ENCODE data around the gene CHAC2.
"Not testable (repeated sequence)": the region's sequence is repeated elsewhere in the genome, so short reads cannot be mapped to it uniquely, and the experiment has no call there.

The CHAC2 gene

DNA sequence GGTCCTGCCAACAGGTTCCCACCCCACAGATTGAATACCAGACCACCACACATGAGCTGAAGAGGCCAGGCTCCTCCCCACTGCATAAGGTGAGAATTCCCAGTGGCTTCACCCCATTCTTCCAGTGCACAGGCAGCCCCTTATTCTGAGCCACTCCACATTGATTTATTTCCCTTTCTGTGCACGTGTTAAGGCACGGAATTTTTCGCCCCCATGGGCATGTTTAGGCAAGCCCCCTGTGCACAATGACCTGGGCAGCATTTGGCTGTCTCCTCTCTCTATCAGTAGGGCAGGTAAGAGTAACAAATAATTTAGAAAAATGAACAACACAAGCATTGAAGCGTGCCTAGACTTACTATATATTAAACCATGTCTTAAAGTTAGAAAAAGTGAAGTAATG, 15.2 kb upstream of the CHAC2 start:
- H2AFZ ChIP-seq (ENCODE audit: low read length), result no peak overlapping the region
- no peak overlapping the region for H3K9ac ChIP-seq (ENCODE audit: low read length)
- no peaks in the 10 kb centered on the region for H4K20me1 ChIP-seq (ENCODE audit: insufficient read depth, low read length)
- H3K4me3 ChIP-seq (ENCODE audit: low read depth, low read length, poor library complexity, severe bottlenecking), result no peak overlapping the region
- H3K27me3 ChIP-seq (ENCODE audit: insufficient read depth, low read length), result no peaks in the 10 kb centered on the region
- TF ChIP-seq EZH2 (IDR thresholded peaks at IDR 0.05; ENCODE audit: borderline replicate concordance, low read length), result no peak
- TF ChIP-seq, protein P1, sequence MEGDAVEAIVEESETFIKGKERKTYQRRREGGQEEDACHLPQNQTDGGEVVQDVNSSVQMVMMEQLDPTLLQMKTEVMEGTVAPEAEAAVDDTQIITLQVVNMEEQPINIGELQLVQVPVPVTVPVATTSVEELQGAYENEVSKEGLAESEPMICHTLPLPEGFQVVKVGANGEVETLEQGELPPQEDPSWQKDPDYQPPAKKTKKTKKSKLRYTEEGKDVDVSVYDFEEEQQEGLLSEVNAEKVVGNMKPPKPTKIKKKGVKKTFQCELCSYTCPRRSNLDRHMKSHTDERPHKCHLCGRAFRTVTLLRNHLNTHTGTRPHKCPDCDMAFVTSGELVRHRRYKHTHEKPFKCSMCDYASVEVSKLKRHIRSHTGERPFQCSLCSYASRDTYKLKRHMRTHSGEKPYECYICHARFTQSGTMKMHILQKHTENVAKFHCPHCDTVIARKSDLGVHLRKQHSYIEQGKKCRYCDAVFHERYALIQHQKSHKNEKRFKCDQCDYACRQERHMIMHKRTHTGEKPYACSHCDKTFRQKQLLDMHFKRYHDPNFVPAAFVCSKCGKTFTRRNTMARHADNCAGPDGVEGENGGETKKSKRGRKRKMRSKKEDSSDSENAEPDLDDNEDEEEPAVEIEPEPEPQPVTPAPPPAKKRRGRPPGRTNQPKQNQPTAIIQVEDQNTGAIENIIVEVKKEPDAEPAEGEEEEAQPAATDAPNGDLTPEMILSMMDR (IDR thresholded peaks at IDR 0.05; ENCODE audit: low read length), result no peak
- peaks cover 4% of the 10 kb centered on the region; the same call in 1 of the 2 replicates for H3F3A ChIP-seq (ENCODE audit: insufficient read depth, low read length)
- no peak overlapping the region for H3K4me2 ChIP-seq (ENCODE audit: low read length)
- H3K27ac ChIP-seq (ENCODE audit: low read depth, low read length, poor library complexity, severe bottlenecking), result no peak overlapping the region
- H3K36me3 ChIP-seq (ENCODE audit: insufficient read depth, low read length), result peaks cover 45% of the 10 kb centered on the region
- H3K9me2 ChIP-seq (ENCODE audit: low read depth, low read length), result no peaks in the 10 kb centered on the region
- H3K79me2 ChIP-seq (ENCODE audit: insufficient read depth, low read length), result no peaks in the 10 kb centered on the region
- H3K9me3 ChIP-seq (ENCODE audit: low read length), result no peaks in the 10 kb centered on the region
- H3K4me1 ChIP-seq (ENCODE audit: insufficient read depth, low read length, severe bottlenecking), result no peaks in the 10 kb centered on the region

DNA sequence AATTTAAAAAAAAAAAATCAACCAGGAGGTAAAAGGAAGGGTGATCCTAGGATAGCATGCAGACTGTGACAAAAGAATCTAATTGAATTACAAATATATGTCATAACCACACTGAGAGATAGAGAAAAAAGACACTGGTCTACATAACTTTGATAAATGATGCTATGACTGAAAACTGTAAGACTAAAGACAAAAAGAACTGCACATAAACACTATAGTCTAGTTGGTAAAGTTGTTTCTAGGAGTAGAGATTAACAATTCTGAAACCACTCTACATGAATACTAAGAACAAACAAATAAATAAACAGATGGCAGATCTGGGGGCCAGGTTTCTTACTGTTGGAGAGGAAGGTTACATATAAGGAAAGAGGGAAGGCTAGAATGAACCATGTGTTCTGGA, 14.6 kb upstream of the CHAC2 start:
- H3K27me3 ChIP-seq (ENCODE audit: insufficient read depth, low read length), result no peaks in the 10 kb centered on the region
- no peak for TF ChIP-seq EZH2 (IDR thresholded peaks at IDR 0.05; ENCODE audit: borderline replicate concordance, low read length)
- TF ChIP-seq, protein P1 (IDR thresholded peaks at IDR 0.05; ENCODE audit: low read length), result no peak

GRCh38 chr2:53755121-53755520, 12.5 kb upstream of the CHAC2 start:
- Histone ChIP-seq H3K4me1 (ENCODE audit: insufficient read depth, low read length, severe bottlenecking) (no peaks in the 10 kb centered on the region), H3K4me2 (ENCODE audit: low read length) (no peak overlapping the region), H3K79me2 (ENCODE audit: insufficient read depth, low read length) (no peaks in the 10 kb centered on the region), H3F3A (ENCODE audit: insufficient read depth, low read length) (peaks cover 4% of the 10 kb centered on the region; the same call in 1 of the 2 replicates), H3K9me2 (ENCODE audit: low read depth, low read length) (no peaks in the 10 kb centered on the region), H3K4me3 (ENCODE audit: low read depth, low read length, poor library complexity, severe bottlenecking) (no peak overlapping the region), H3K9me3 (ENCODE audit: low read length) (no peaks in the 10 kb centered on the region), H4K20me1 (ENCODE audit: insufficient read depth, low read length) (no peaks in the 10 kb centered on the region), H3K36me3 (ENCODE audit: insufficient read depth, low read length) (peaks cover 22% of the 10 kb centered on the region), H3K9ac (ENCODE audit: low read length) (no peak overlapping the region), H2AFZ (ENCODE audit: low read length) (no peak overlapping the region), H3K27ac (ENCODE audit: low read depth, low read length, poor library complexity, severe bottlenecking) (no peak overlapping the region), H3K27me3 (ENCODE audit: insufficient read depth, low read length) (no peaks in the 10 kb centered on the region)
- TF ChIP-seq EZH2 (IDR thresholded peaks at IDR 0.05; ENCODE audit: borderline replicate concordance, low read length), result no peak

More for the DNA sequence above, 14.6 kb upstream of the CHAC2 start:
- Histone ChIP-seq H3K27ac (ENCODE audit: low read depth, low read length, poor library complexity, severe bottlenecking) (no peak overlapping the region), H3K4me3 (ENCODE audit: low read depth, low read length, poor library complexity, severe bottlenecking) (no peak overlapping the region), H3K9ac (ENCODE audit: low read length) (no peak overlapping the region), H4K20me1 (ENCODE audit: insufficient read depth, low read length) (no peaks in the 10 kb centered on the region), H2AFZ (ENCODE audit: low read length) (no peak overlapping the region), H3K9me2 (ENCODE audit: low read depth, low read length) (no peaks in the 10 kb centered on the region), H3K9me3 (ENCODE audit: low read length) (no peaks in the 10 kb centered on the region), H3K4me2 (ENCODE audit: low read length) (no peak overlapping the region), H3K79me2 (ENCODE audit: insufficient read depth, low read length) (no peaks in the 10 kb centered on the region), H3K36me3 (ENCODE audit: insufficient read depth, low read length) (peaks cover 39% of the 10 kb centered on the region), H3F3A (ENCODE audit: insufficient read depth, low read length) (peaks cover 4% of the 10 kb centered on the region; the same call in 1 of the 2 replicates), H3K4me1 (ENCODE audit: insufficient read depth, low read length, severe bottlenecking) (no peaks in the 10 kb centered on the region)

GRCh38 chr2:53756644-53757043, 11.0 kb upstream of the CHAC2 start:
- no peaks in the 10 kb centered on the region for H4K20me1 ChIP-seq (ENCODE audit: insufficient read depth, low read length)
- no peaks in the 10 kb centered on the region for H3K4me1 ChIP-seq (ENCODE audit: insufficient read depth, low read length, severe bottlenecking)
- no peaks in the 10 kb centered on the region for H3F3A ChIP-seq (ENCODE audit: insufficient read depth, low read length)
- no peak overlapping the region for H3K27ac ChIP-seq (ENCODE audit: low read depth, low read length, poor library complexity, severe bottlenecking)
- no peak overlapping the region for H2AFZ ChIP-seq (ENCODE audit: low read length)
- H3K36me3 ChIP-seq (ENCODE audit: insufficient read depth, low read length), result peaks cover 14% of the 10 kb centered on the region
- H3K9ac ChIP-seq (ENCODE audit: low read length), result no peak overlapping the region
- no peaks in the 10 kb centered on the region for H3K9me3 ChIP-seq (ENCODE audit: low read length)
- H3K4me2 ChIP-seq (ENCODE audit: low read length), result no peak overlapping the region
- H3K79me2 ChIP-seq (ENCODE audit: insufficient read depth, low read length), result no peaks in the 10 kb centered on the region
- H3K4me3 ChIP-seq (ENCODE audit: low read depth, low read length, poor library complexity, severe bottlenecking), result no peak overlapping the region
- no peak for TF ChIP-seq EZH2 (IDR thresholded peaks at IDR 0.05; ENCODE audit: borderline replicate concordance, low read length)
- TF ChIP-seq, protein P1 (IDR thresholded peaks at IDR 0.05; ENCODE audit: low read length), result no peak
- H3K27me3 ChIP-seq (ENCODE audit: insufficient read depth, low read length), result no peaks in the 10 kb centered on the region
- no peaks in the 10 kb centered on the region for H3K9me2 ChIP-seq (ENCODE audit: low read depth, low read length)

GRCh38 chr2:53757206-53757605, 10.4 kb upstream of the CHAC2 start:
- not testable (repeated sequence) for H4K20me1 ChIP-seq (ENCODE audit: insufficient read depth, low read length); H3K4me2 ChIP-seq (ENCODE audit: low read length); H3K27ac ChIP-seq (ENCODE audit: low read depth, low read length, poor library complexity, severe bottlenecking); H3K4me3 ChIP-seq (ENCODE audit: low read depth, low read length, poor library complexity, severe bottlenecking); H3K9ac ChIP-seq (ENCODE audit: low read length); H2AFZ ChIP-seq (ENCODE audit: low read length); H3K9me3 ChIP-seq (ENCODE audit: low read length); H3K79me2 ChIP-seq (ENCODE audit: insufficient read depth, low read length); H3K9me2 ChIP-seq (ENCODE audit: low read depth, low read length); H3F3A ChIP-seq (ENCODE audit: insufficient read depth, low read length); H3K27me3 ChIP-seq (ENCODE audit: insufficient read depth, low read length); H3K4me1 ChIP-seq (ENCODE audit: insufficient read depth, low read length, severe bottlenecking)
- peaks cover 18% of the 10 kb centered on the region for H3K36me3 ChIP-seq (ENCODE audit: insufficient read depth, low read length)
